Stimulated activated CD8-positive, alpha-beta memory T cell treated with anti-CD3 and anti-CD28 coated beads, Interleukin-2, amount 100 ng/mL, for 1 hour (primary cell): ENCODE measurements around the gene PACS2.
"Not testable (repeated sequence)": the region's sequence is repeated elsewhere in the genome, so short reads cannot be mapped to it uniquely, and the experiment has no call there.

Source experiments
- DNase-seq, 2 donors: peaks; one replicate each; pipeline ENCODE4 v3.0.0-alpha.2; 2020; ENCODE audit warnings: low read depth in 2 of 2

PACS2 gene

GRCh38 chr14:105288936-105289335, 25.6 kb upstream of the PACS2 start:
- DNase-seq = not testable (repeated sequence)

DNA sequence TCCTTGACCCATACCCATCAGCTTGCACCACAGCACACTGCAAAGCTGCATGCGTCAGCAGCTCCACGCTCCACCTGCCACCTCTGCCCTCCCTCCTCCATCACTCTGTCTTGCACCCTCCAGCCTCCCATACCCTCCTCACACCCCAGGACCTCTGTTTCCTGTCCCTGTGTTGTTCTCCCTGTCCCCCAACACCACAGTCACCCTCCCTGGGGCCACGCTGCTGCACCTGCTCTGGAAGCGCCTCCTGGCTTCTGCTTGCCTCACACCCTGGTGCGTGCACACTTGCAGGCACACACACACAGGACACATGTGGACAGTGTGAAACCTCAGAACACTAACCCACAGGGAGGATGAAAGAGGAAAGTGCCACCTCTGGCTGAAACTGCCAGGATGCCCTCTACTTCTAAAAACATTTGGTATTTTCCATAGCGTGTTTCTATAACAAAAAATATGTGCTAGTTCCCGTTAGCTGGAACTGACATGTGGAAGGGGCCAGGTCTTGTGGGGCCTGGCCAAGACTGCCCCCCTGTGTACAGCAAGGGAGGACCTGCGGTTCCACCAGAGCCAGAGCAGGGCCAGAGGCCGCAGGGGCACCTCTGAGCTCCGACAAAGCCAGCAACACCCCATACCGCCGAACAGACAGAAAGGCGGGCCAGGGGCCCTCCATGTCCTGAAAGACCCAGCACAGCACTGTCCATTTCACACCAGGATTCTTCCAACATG, 23.8 kb upstream of the PACS2 start:
- no peak for DNase-seq

DNA sequence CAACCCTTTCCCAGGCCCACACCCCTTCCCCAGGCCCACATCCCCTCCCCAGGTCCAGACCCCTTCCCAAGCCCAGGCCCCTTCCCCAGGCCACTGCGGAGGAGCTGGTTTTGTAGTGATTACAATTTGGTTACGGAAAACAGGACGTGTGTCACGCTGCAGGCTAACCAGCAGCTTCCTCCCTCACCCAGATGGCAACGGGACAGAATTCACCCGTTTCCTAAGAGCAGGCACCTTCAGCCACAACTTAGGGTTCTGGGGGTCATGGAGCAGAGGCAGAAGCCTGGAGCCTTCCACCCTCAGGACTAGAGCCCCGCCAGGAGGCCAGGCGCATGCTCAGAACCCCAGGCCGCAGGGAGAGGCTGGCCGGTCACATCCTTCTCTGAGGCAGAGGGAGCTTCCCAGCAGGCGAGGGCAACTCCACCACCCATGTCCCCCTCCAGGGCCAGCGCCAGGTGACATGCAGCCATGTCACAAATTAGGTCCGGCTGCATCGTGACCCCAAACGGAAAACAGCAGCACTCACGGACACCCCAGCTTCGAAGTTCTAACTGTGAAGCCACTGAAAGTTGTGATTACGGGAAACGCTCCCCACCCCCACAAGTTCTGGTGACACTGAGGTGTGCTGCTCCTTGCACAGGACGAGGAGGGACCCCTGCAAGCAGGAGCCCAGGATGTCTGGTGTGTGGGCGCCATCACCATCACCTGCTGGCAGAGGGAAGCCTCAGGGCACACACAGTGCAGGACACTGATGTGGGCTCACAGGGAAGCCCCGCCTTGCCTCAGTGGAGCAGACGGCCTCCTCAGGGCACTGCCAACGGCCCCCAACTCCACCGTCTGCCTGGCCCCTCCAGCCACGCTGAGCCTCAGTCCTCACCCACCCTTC, 21.5 kb upstream of the PACS2 start:
- no peak for DNase-seq

GRCh38 chr14:105294142-105294597, 20.4 kb upstream of the PACS2 start:
- peak; percentile 31 to 36 for DNase-seq

- not testable (repeated sequence) for DNase-seq
Measured at GRCh38 chr14:105297311-105297710, 17.2 kb upstream of the PACS2 start.

GRCh38 chr14:105299654-105300541, 14.7 kb upstream of the PACS2 start:
- DNase-seq = no peak

- DNase-seq = peak; percentile 93 to 97
Measured at GRCh38 chr14:105300542-105301102, 13.9 kb upstream of the PACS2 start, which contains the start of gene BRF1. Gene BRF1, minus strand, starts transcription at chr14:105301001. Its CDS starts 372 bp downstream, at chr14:105300629.

DNA sequence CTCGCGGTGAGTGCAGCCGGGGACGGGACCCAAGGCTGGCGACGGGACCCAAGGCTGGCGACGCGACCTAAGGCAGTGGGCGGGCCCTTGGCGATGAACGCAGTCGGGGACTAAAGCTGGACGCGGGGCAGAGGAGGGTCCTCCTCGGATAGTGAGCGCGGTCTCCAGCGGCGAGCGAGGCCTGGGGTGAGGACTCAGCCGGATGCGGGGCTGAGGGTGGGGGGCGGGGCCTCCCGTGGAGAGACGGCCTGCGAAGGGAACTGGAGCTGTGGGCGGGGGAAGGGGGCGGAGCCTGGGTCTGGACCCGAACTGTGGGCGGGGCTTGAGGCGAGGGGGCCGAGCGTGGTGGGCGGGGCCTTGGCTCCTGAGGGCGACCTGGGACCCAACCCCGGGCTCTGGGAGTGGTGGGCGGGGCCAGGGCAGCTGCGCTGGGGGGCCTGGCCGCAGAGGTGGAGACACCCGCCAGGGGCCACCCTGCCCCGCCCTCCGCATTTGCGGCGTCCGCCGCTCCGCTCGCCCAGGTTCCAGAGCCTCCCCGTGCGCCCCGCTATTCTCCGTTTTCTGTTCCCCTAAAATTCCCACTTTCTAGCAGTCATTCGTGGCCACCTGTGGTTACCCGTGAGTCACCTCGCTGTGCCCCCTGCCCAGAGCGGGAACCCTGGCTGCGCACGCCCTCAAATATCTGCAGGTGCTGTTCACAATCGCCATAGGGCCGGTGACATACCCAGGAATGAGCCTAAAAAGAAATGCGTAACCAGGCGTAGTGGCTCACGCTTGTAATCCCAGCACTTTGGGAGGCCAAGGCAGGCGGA, 13.2 kb upstream of the PACS2 start:
- DNase-seq = peak; percentile 99

DNA sequence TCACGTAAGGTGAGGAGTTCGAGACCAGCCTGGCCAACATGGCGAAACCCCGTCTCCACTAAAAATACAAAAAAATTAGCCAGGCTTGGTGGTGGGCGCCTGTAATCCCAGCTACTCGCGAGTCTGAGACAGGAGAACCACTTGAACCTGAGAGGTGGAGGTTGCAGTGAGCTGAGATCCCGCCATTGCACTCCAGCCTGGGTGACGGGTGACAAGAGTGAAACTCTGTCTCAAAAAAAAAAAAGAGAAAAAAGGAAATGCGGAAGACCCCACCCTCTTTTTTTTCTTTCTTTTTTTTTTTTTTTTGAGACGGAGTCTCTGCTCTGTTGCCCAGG, 12.7 kb upstream of the PACS2 start:
- not testable (repeated sequence) for DNase-seq

DNA sequence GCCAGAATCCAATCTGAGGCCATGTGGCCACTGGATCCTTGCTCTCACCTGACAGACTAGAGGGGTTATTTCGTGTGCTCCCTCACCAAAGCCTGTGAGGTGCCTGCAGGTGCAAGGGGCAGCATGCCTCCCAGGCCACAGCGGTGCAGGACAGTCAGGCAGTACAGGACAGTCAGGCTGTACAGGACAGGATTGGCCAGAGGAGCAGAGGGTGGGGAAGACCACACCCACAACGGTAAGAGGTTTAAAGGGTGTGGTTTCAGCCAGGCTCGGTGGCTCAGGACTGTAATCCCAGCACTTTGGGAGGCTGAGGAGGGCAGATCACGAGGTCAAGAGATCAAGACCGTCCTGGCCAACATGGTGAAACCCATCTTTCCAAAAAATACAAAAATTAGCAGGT, 10.6 kb upstream of the PACS2 start:
- DNase-seq = no peak

DNA sequence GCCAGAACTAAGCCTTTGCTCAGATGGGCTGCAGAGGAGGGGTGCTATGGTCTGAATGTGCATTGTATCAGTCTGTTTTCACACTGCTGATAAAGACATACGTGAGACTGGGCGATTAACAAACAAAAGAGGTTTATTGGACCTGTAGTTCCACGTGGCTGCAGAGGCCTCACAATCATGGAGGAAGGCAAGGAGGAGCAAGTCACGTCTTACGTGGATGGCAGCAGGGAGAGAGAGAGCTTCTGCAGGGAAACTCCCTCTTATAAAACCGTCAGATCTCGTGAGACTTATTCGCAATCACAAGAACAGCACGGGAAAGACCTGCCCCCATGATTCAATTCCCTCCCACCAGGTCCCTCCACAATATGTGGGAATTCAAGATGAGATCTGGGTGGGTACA, 10.0 kb upstream of the PACS2 start:
- DNase-seq = no peak

GRCh38 chr14:105305345-105305744, 9.2 kb upstream of the PACS2 start:
- no peak for DNase-seq

GRCh38 chr14:105305791-105306190, 8.8 kb upstream of the PACS2 start:
- DNase-seq = no peak

DNA sequence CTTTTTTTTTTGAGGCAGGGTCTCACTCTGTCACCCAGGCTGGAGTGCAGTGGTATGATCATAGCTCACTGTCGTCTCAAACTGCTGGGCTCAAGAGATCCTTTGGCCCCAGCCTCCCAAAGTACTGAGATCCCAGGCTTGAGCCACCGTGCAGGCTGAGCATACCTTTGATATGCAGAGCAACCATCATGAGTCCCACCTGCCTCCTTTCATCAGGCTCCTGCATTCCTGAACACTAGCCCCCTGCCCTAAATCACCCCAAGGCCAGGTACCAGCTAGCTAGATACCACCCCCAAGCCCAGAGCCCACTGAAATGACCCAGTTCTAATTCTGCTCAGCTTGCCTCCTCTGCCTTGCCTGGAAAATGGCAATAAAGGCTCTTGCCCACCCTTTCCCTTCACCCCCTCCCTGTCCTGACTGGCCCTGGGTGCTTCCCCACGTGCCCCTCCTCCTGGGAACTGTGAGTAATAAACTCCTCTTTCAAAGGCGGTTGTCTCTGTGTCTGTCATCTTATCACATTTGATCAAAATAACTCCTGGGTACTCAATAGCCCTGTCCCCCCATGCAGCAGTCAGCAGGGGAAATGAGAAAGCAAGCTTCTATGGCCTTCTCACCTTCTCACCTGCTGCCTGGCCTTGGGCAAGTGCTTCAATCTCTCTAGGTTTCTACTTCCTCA, 7.4 kb upstream of the PACS2 start:
- no peak for DNase-seq

DNA sequence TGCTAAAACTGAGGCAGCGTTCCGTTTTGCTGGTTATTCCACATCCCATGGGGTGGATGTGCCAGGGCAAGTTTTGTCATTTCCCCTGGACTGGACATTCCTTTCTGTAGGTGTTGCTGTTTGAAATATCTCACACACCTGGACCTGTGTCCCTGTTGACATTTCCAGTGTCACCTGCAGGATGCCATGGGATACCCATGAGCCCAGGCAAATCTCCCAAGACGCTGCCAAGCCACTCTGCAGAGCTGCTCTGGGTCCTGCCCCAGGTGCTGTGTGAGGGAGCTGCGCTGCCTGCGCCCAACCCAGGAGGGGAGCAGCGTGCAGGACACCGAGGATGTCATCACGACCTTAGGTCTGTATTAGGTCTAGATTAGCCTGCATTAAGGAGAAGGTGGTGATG, 5.2 kb upstream of the PACS2 start:
- no peak for DNase-seq

GRCh38 chr14:105311838-105312237, 2.7 kb upstream of the PACS2 start:
- no peak for DNase-seq

- DNase-seq = no peak
Measured at GRCh38 chr14:105312973-105313372, 1.6 kb upstream of the PACS2 start.

DNA sequence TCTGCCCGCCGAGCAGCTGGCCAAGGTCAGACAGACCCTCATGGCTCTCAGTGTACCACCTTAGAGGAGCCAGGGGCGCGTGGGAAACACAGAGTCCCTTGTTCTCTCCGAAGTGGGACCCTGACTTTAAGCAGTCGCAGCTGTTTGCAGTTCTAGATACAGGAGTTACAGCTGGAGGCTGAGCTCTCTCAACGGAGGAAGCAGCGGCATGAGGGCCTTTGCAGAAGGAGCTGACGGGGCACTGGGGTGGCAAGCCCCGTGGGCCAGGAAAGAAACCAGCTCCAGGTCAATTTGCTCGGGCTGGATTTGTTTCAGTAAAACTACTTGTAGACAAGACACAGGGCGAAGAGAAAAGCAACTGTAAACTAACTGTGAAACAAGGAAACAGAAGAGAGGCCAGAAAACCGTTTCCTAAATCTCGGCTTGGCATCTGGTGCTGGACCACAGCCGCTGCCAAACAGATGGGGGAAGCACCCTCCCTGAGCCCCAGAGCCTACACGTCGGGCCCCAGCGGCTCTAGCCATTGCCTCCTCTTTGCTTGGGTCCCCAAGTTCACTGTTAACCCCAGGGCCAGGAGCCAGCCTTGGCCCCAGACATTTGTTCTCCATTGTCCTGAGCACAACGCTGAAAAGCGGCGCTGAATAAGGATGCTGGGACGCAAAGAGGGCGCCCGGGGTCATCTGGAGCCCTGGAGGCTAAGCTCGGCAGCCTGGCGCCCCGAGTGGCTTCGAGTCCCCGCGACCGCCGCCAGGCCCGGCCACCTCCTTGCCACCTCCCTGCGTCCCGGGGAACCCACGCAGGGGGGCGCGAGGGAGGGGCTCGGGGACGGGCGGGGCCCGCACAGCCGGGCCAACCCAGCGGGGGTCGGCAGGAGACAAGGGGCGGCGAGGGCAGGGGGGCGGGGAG, 914 bp upstream of the PACS2 start:
- peak in 1 of 2 donors; percentile 26 for DNase-seq

DNA sequence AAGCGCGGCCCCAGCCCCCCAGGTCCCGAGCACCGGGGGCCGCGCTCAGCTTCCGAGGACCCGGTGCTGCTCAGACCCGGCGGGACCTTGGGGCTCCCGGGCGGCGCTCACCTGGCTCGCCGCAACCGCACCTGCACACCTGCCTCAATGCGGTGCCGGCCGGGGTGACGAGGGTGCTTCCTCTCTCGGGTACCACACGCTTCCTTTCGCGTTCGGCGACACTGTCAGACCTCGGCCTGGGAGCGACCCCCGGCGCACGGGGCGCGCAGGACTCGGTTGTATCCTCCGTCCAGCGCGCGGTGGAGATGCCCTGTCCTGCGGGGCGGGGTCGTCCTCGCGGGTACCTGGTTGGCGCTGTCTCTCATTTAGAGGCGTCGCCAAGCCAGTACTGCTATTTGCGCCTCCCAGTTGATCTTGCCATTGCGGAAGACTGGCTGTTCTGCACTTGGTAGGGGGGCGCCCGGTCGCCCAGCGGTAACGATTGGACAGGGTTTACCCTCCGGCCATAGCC, 718 bp downstream of the PACS2 start:
- DNase-seq = no peak
